Heart left ventricle (tissue), 13 donors: Measurements from ENCODE around the gene HIPK4.

ENCODE experiments used
- CTCF ChIP-seq, 12 donors: fragments of 200-600 bp; sonication (generic) in 4 of 12; IDR thresholded peaks; one replicate each; pipeline versions ENCODE4 v1.5.0 to v1.8.0; 2018 to 2022; ENCODE audit warnings: antibody characterized with exemption in 12 of 12, mild to moderate bottlenecking in 5 of 12
- POLR2A ChIP-seq, 2 donors: fragments of 450-650 bp; IDR thresholded peaks; one replicate each; pipeline ENCODE4 v1.6.1; 2017; ENCODE audit warnings: antibody characterized with exemption in 2 of 2, mild to moderate bottlenecking in 2 of 2, moderate library complexity in 2 of 2
- donor health status: ischemic (EF 13 %, LVEDD 7.1; RV severe dilation, severe dysfunction).
- donor health status: DM: no; HTN: yes; CAD: no.
- donor health status: DM: no; HTN: no; CAD: no.
- donor health status: ischemic (EF 25% LVEDD 6.9; RV normal size, moderate dysfunction).
- donor health status: ischemic (EF 25% LVEDD 5.7; RV mildly dilated, moderate dysfunction).
- donor health status: ischemic (EF 35%, LVEDD 5.7; RV mildly dilated, moderate dysfunction).
- donor health status: nonischemic (EF 11% LVEDD 7.7; RV severe dilation, severe dysfunction).
- donor health status: DM: yes; HTN: yes; CAD: no.
- donor health status: PGD.
- donor health status: ischemic (EF 29% LVEDD 5.4; RV normal size, mild dysfunction).
- donor health status: nonischemic (EF 23%, LVEDD 6.1; RV moderate dilation, normal function).

GRCh38 chr19:40417643-40417981, 27.6 kb upstream of the HIPK4 start:
- no peak for TF ChIP-seq CTCF (IDR thresholded peaks at IDR 0.05)
- no peak for TF ChIP-seq POLR2A (IDR thresholded peaks at IDR 0.05)
